B cell (primary cell): Measurements from ENCODE around the gene POLL. TPM values are rescaled to one million over a fixed set of nuclear protein-coding genes. Genes with fewer than 3 reads are reported as not detected.

Experiments used
- ATAC-seq: fragments of 200-7000 bp; cut with Tn5 transposase; one replicate; pipeline ENCODE4 v1.10.0; 2021; ENCODE audit warnings: low read depth, mild to moderate bottlenecking, moderate number of reproducible peaks, moderate library complexity
- CTCF ChIA-PET: fragments of 350-600 bp; sonication (Branson Sonifier 250); formaldehyde crosslinking; loops from one replicate; lab custom pipeline; 2021; ENCODE audit warnings: antibody characterized with exemption, inconsistent platforms; lab: Charles Lee
- POLR2A ChIA-PET: fragments of 350-600 bp; sonication (Branson Sonifier 250); formaldehyde crosslinking; loops from one replicate; lab custom pipeline; 2021; ENCODE audit warnings: antibody characterized with exemption; lab: Charles Lee
- DNase-seq: peaks from one replicate; pipeline ENCODE4 v3.0.0; 2013
- H2AFZ ChIP-seq: 2 replicates; pipeline ENCODE4 v1.6.1; 2012; ENCODE audit warnings: mild to moderate bottlenecking, low read depth, low read length; ENCODE audit not compliant: insufficient read depth, poor library complexity, severe bottlenecking
- H3K27ac ChIP-seq, 2 donors: 1 replicate in 1 of 2; 2 replicates in 1 of 2; pipeline ENCODE4 v1.5.1; 2012 to 2013; ENCODE audit warnings: low read length in 2 of 2, mild to moderate bottlenecking in 2 of 2, moderate library complexity in 1 of 2
- H3K27me3 ChIP-seq, 4 experiments: fragments of 200-600 bp in 1 of 4; sonication (generic) in 1 of 4; replicated peaks in 1 of 4; 1 replicate in 2 of 4; 2 replicates in 2 of 4; pipeline versions ENCODE4 v1.6.1 to v1.7.0; 2013 to 2016; ENCODE audit warnings: low read length in 3 of 4, mild to moderate bottlenecking in 2 of 4, mixed read lengths in 1 of 4, moderate library complexity in 1 of 4; ENCODE audit not compliant: insufficient read depth in 4 of 4, control insufficient read depth in 3 of 4; ENCODE audit errors: control extremely low read depth in 1 of 4
- H3K36me3 ChIP-seq, 2 experiments: replicated peaks in 1 of 2; 1 replicate in 1 of 2; 2 replicates in 1 of 2; pipeline versions ENCODE4 v1.6.1 to v1.7.1; 2013; ENCODE audit warnings: low read length in 1 of 2; ENCODE audit not compliant: insufficient read depth in 2 of 2, control insufficient read depth in 1 of 2; ENCODE audit errors: control extremely low read depth in 1 of 2, extremely low read depth in 1 of 2
- H3K4me1 ChIP-seq, 2 donors: fragments of 200-600 bp in 1 of 2; sonication (generic) in 1 of 2; 1 replicate in 1 of 2; 2 replicates in 1 of 2; pipeline versions ENCODE4 v1.5.1 to v1.6.1; 2013 to 2017; ENCODE audit warnings: low read length in 2 of 2; ENCODE audit not compliant: control insufficient read depth in 2 of 2, insufficient read depth in 2 of 2
- H3K4me2 ChIP-seq: replicated peaks from 2 replicates; pipeline ENCODE3; 2012; ENCODE audit warnings: mild to moderate bottlenecking, low read depth, low read length; ENCODE audit not compliant: poor library complexity, severe bottlenecking
- H3K4me3 ChIP-seq, 5 experiments: fragments of 200-600 bp in 1 of 5; sonication (generic) in 1 of 5; 1 replicate in 3 of 5; 2 replicates in 2 of 5; pipeline versions ENCODE4 v1.5.1 to v1.7.0; 2011 to 2016; ENCODE audit warnings: low read length in 4 of 5, mild to moderate bottlenecking in 4 of 5, low read depth in 2 of 5, control low read depth in 1 of 5, moderate library complexity in 1 of 5; ENCODE audit not compliant: insufficient read depth in 1 of 5; ENCODE audit errors: control extremely low read depth in 1 of 5, extremely low read depth in 1 of 5
- H3K79me2 ChIP-seq: fragments of 200-600 bp; sonication (generic); one replicate; pipeline ENCODE4 v1.6.0; 2016; ENCODE audit warnings: low read length; ENCODE audit not compliant: control insufficient read depth, insufficient read depth
- H3K9ac ChIP-seq: fragments of 200-600 bp; sonication (generic); 2 replicates; pipeline ENCODE4 v1.6.1; 2017; ENCODE audit warnings: mild to moderate bottlenecking, low read length, moderate library complexity
- H3K9me3 ChIP-seq, 3 donors: one replicate each; pipeline versions ENCODE4 v1.6.1 to v1.7.1; 2013; ENCODE audit warnings: low read length in 2 of 3; ENCODE audit not compliant: control insufficient read depth in 2 of 3, insufficient read depth in 1 of 3; ENCODE audit errors: control extremely low read depth in 1 of 3
- H4K20me1 ChIP-seq: 2 replicates; pipeline ENCODE4 v1.6.0; 2012; ENCODE audit warnings: mild to moderate bottlenecking, low read length; ENCODE audit not compliant: insufficient read depth, control insufficient read depth, poor library complexity, severe bottlenecking
- H3K27ac Mint-ChIP-seq: one replicate; pipeline ENCODE4 v1.8.0; 2021; ENCODE audit warnings: mixed read lengths
- H3K27me3 Mint-ChIP-seq: one replicate; pipeline ENCODE4 v1.8.0; 2021; ENCODE audit warnings: mixed read lengths
- H3K4me1 Mint-ChIP-seq: one replicate; pipeline ENCODE4 v1.8.0; 2021; ENCODE audit warnings: mixed read lengths
- H3K4me3 Mint-ChIP-seq: one replicate; pipeline ENCODE4 v1.8.0; 2021; ENCODE audit warnings: mixed read lengths
- H3K9me3 Mint-ChIP-seq: one replicate; pipeline ENCODE4 v1.8.0; 2022; ENCODE audit warnings: mixed read lengths; ENCODE audit not compliant: insufficient read depth
- EZH2 ChIP-seq: IDR thresholded peaks from 2 replicates; pipeline ENCODE4 v1.6.1; 2012; ENCODE audit warnings: borderline replicate concordance, low read depth, mild to moderate bottlenecking, moderate library complexity, low read length; ENCODE audit not compliant: insufficient read depth, poor library complexity, severe bottlenecking
- WGBS: methylation state at CpG from one replicate; pipeline ENCODE4 v1.1.5; 2013; ENCODE audit warnings: missing lambda C conversion rate; ENCODE audit not compliant: insufficient coverage; 5-methylcytosine and 5-hydroxymethylcytosine counted together
- intact Hi-C: fragments of 100-400 bp; cut with micrococcal nuclease; formaldehyde crosslinking; loops from one replicate; pipeline ENCODE4 v1.10.0; 2022
- polyA plus RNA-seq: library from polyadenylated mRNA; depleted of rRNA; stranded (reverse); fragments of >200 nt; gene quantifications from 2 replicates; pipeline ENCODE4 v1.2.3, GENCODE V29; 2012
- total RNA-seq, 2 donors: library from RNA; stranded (reverse); fragments of 120-200 nt in 1 of 2; gene quantifications; 1 replicate in 1 of 2; 2 replicates in 1 of 2; pipeline versions ENCODE4 v1.2.3 to v1.2.4, GENCODE V29; 2013 to 2022
- TF ChIP-seq, protein P1 (sequence below): fragments of 200-600 bp; IDR thresholded peaks from one replicate; pipeline ENCODE4 v1.8.0; 2022; ENCODE audit warnings: antibody characterized with exemption, mild to moderate bottlenecking

Gene POLL
- total and polyA plus RNA-seq, 2 donors (not counting 1 experiment from before 2014, with no cell fraction given) = 46.0 to 46.7 TPM

DNA sequence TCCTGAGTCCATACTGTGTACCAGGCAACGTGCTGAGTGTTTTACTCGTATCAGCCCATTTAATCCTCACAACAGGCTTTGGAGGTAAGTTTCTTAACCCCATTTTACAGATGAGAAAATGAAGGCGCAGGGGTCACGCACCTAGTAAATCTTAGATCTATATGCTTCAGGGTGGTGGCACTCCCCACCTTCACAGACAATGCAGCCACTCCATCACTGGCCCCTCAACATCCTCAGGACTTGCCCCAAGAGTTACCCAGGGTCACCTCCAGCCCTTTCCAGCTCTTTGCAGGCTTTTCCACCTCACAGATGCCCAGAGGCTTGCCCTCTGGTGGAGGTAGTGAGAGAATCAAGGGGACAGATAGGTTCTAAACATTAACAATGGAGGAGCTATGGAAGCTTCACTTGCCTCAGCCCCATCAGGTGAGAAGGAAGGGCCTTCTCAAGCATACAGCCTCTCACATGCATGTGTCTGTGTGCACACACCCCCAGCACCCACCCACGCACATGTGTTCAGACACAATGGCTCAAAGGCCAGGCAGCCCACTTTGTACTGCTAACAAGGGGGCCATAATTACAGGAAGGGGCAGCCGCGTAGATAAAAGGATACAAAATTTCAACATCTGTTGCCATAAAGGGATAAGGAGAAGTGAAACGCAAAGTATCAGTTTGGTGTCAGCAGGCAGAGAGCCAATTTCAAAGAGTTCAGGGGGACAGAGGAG is 29.2 kb upstream of the POLL start:
- ATAC-seq (no peak), DNase-seq (no peak)
- peaks cover 20% of the 10 kb centered on the region for H3K4me1 Mint-ChIP-seq
- Histone ChIP-seq H3K27ac (peak overlapping the region in 1 of 2 donors; percentile 53), H3K9me3 (no peaks in the 10 kb centered on the region), H3K4me3 (no peak overlapping the region), H3K36me3 (peaks cover 0 to 74% of the 10 kb centered on the region in 2 experiments), H3K27me3 (no peaks in the 10 kb centered on the region), H2AFZ (no peak overlapping the region), H4K20me1 (peaks cover 36% of the 10 kb centered on the region), H3K4me2 (no peak overlapping the region), H3K79me2 (no peaks in the 10 kb centered on the region), H3K9ac (no peak overlapping the region), H3K4me1 (peaks cover 19 to 23% of the 10 kb centered on the region in 2 donors)
- WGBS = 28% methylated on average over 3 of the region's 8 CpGs
- H3K4me3 Mint-ChIP-seq = no peak overlapping the region
- no peaks in the 10 kb centered on the region for H3K9me3 Mint-ChIP-seq
- ChIA-PET CTCF (no interaction called here), POLR2A (no interaction called here)
- TF ChIP-seq, protein P1, sequence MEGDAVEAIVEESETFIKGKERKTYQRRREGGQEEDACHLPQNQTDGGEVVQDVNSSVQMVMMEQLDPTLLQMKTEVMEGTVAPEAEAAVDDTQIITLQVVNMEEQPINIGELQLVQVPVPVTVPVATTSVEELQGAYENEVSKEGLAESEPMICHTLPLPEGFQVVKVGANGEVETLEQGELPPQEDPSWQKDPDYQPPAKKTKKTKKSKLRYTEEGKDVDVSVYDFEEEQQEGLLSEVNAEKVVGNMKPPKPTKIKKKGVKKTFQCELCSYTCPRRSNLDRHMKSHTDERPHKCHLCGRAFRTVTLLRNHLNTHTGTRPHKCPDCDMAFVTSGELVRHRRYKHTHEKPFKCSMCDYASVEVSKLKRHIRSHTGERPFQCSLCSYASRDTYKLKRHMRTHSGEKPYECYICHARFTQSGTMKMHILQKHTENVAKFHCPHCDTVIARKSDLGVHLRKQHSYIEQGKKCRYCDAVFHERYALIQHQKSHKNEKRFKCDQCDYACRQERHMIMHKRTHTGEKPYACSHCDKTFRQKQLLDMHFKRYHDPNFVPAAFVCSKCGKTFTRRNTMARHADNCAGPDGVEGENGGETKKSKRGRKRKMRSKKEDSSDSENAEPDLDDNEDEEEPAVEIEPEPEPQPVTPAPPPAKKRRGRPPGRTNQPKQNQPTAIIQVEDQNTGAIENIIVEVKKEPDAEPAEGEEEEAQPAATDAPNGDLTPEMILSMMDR = no peak
- no peak for TF ChIP-seq EZH2
- peak overlapping the region; percentile 51 for H3K27ac Mint-ChIP-seq
- no peaks in the 10 kb centered on the region for H3K27me3 Mint-ChIP-seq
- intact Hi-C loops = no loop called here

- Histone ChIP-seq H3K4me3 (no peak overlapping the region), H3K79me2 (no peaks in the 10 kb centered on the region), H3K27ac (no peak overlapping the region), H3K9ac (no peak overlapping the region), H4K20me1 (peaks cover 36% of the 10 kb centered on the region), H3K9me3 (no peaks in the 10 kb centered on the region), H3K36me3 (peaks cover 0 to 75% of the 10 kb centered on the region in 2 experiments), H3K4me2 (no peak overlapping the region), H2AFZ (no peak overlapping the region), H3K4me1 (peaks cover 19 to 23% of the 10 kb centered on the region in 2 donors), H3K27me3 (no peaks in the 10 kb centered on the region)
- no peak overlapping the region for H3K4me3 Mint-ChIP-seq
- peaks cover 20% of the 10 kb centered on the region for H3K4me1 Mint-ChIP-seq
- WGBS = 95% methylated on average over 9 of the region's 9 CpGs
- ChIA-PET POLR2A (no interaction called here), CTCF (interaction anchor here (0.7 kb wide), 1 partner anchor 12 kb away, joined by 3 read pairs; no protein-coding TSS in a partner anchor)
- H3K27me3 Mint-ChIP-seq = no peaks in the 10 kb centered on the region
- DNase-seq (no peak), ATAC-seq (no peak)
- intact Hi-C loops = no loop called here
- H3K27ac Mint-ChIP-seq = peak overlapping the region; percentile 20
- no peak for TF ChIP-seq EZH2
- TF ChIP-seq, protein P1 = no peak
- no peaks in the 10 kb centered on the region for H3K9me3 Mint-ChIP-seq
Observed at GRCh38 chr10:101616415-101617101, 28.5 kb upstream of the POLL start.
